ENCODE data around the gene MTM1. TPM values are rescaled to one million over a fixed set of nuclear protein-coding genes. Genes with fewer than 3 reads are reported as not detected.

Gene MTM1
- total RNA-seq, 1 donor from 2014 or later, result 28.4 TPM

- DNase-seq (no peak), ATAC-seq (no peak)
- Histone ChIP-seq H3K27me3 (no peaks in the 10 kb centered on the region), H3K4me3 (no peak overlapping the region), H3K27ac (no peak overlapping the region), H3K4me1 (no peaks in the 10 kb centered on the region), H3K36me3 (peaks cover 4% of the 10 kb centered on the region), H3K9me3 (no peaks in the 10 kb centered on the region)
- TF ChIP-seq CTCF (IDR thresholded peaks at IDR 0.05), result no peak
- intact Hi-C loops (cut with DNase I), result no loop called here
Observed at GRCh38 chrX:150676221-150676620, 107.8 kb downstream of the MTM1 start.

GRCh38 chrX:150680974-150681373, 112.6 kb downstream of the MTM1 start:
- Histone ChIP-seq H3K36me3 (no peaks in the 10 kb centered on the region), H3K27me3 (no peaks in the 10 kb centered on the region), H3K4me1 (no peaks in the 10 kb centered on the region), H3K9me3 (no peaks in the 10 kb centered on the region), H3K4me3 (no peak overlapping the region), H3K27ac (no peak overlapping the region)
- DNase-seq (no peak), ATAC-seq (peak; percentile 67)
- peak; percentile 25 for TF ChIP-seq CTCF (IDR thresholded peaks at IDR 0.05)
- intact Hi-C loops (cut with DNase I), result no loop called here

GRCh38 chrX:150683112-150683511, 114.7 kb downstream of the MTM1 start:
- Histone ChIP-seq H3K4me1 (no peaks in the 10 kb centered on the region), H3K4me3 (no peak overlapping the region), H3K9me3 (no peaks in the 10 kb centered on the region), H3K27me3 (no peaks in the 10 kb centered on the region), H3K36me3 (no peaks in the 10 kb centered on the region), H3K27ac (no peak overlapping the region)
- TF ChIP-seq CTCF (IDR thresholded peaks at IDR 0.05), result no peak
- ATAC-seq, result no peak
- intact Hi-C loops (cut with DNase I), result no loop called here
- DNase-seq, result no peak

GRCh38 chrX:150683536-150684146, 115.2 kb downstream of the MTM1 start:
- peak; percentile 59 for ATAC-seq
- Histone ChIP-seq H3K4me1 (no peaks in the 10 kb centered on the region), H3K36me3 (no peaks in the 10 kb centered on the region), H3K4me3 (no peak overlapping the region), H3K27ac (no peak overlapping the region), H3K27me3 (no peaks in the 10 kb centered on the region), H3K9me3 (no peaks in the 10 kb centered on the region)
- intact Hi-C loops (cut with DNase I), result no loop called here
- DNase-seq, result no peak
- TF ChIP-seq CTCF (IDR thresholded peaks at IDR 0.05), result peak; percentile 60

- DNase-seq (no peak), ATAC-seq (no peak)
- no peaks in the 10 kb centered on the region for H3K9me3 ChIP-seq
- no peaks in the 10 kb centered on the region for H3K4me1 ChIP-seq
- intact Hi-C loops (cut with DNase I), result no loop called here
- TF ChIP-seq CTCF (IDR thresholded peaks at IDR 0.05), result no peak
- H3K27me3 ChIP-seq, result no peaks in the 10 kb centered on the region
- H3K36me3 ChIP-seq, result no peaks in the 10 kb centered on the region
- H3K27ac ChIP-seq, result no peak overlapping the region
- H3K4me3 ChIP-seq, result no peak overlapping the region
Observed at GRCh38 chrX:150688911-150689451, 120.6 kb downstream of the MTM1 start.

Measured in upper lobe of right lung (tissue), 1 donor.